ENCODE data around the gene PSAPL1. TPM values are rescaled to one million over a fixed set of nuclear protein-coding genes. Genes with fewer than 3 reads are reported as not detected.

The PSAPL1 gene
- total RNA-seq, 6 experiments from 2014 or later: not detected

DNA sequence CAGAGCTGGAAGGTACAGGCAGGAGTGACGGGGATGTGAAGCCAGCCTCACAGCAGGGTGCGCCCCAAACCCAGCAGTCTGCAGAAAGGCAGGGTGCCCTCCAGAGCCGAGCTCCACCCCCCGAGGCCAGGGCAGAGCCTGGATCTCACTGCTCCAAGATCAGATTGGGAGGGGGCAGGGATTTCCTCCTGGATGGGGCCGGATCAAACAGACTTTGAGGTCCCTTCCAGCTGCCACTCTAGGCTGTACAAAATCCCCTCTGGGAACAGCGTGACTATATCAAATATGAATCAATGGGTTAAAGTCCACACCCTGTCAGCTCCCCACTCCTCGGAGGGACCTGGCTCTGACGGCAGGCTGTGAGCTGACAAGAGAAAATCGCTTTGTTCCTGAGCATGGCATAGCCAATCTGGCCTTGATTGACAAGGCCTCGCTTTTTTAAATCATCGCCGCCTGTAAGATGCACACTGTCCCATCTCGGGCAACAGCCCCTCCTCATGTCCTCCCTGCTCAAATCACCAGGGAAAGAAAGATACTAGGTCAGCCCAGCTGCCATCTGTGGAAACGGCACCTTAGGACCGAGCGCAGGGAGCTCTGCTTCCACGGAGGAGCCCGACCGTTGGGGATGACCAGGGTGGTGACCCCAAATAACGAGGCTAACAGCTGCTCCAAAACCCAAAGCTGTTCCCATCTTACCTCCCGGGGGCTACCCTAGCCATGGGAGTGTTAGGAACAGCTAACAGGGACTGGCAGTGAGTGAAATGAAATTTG lies 39.9 kb downstream of the PSAPL1 start:
- Histone ChIP-seq H3K9me3 (no peaks in the 10 kb centered on the region), H3K27ac (no peak overlapping the region), H3K36me3 (no peaks in the 10 kb centered on the region), H3K4me3 (no peak overlapping the region), H3K27me3 (no peaks in the 10 kb centered on the region), H3K4me1 (no peaks in the 10 kb centered on the region)
- WGBS (ENCODE audit: insufficient coverage, low coverage, low lambda C conversion rate, missing lambda C conversion rate): 34% methylated on average over 4 of the region's 21 CpGs
- no peak for TF ChIP-seq POLR2A (IDR thresholded peaks at IDR 0.05)
- TF ChIP-seq, protein P1, sequence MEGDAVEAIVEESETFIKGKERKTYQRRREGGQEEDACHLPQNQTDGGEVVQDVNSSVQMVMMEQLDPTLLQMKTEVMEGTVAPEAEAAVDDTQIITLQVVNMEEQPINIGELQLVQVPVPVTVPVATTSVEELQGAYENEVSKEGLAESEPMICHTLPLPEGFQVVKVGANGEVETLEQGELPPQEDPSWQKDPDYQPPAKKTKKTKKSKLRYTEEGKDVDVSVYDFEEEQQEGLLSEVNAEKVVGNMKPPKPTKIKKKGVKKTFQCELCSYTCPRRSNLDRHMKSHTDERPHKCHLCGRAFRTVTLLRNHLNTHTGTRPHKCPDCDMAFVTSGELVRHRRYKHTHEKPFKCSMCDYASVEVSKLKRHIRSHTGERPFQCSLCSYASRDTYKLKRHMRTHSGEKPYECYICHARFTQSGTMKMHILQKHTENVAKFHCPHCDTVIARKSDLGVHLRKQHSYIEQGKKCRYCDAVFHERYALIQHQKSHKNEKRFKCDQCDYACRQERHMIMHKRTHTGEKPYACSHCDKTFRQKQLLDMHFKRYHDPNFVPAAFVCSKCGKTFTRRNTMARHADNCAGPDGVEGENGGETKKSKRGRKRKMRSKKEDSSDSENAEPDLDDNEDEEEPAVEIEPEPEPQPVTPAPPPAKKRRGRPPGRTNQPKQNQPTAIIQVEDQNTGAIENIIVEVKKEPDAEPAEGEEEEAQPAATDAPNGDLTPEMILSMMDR (IDR thresholded peaks at IDR 0.05): no peak
- ATAC-seq (peak in 1 of 4 donors; percentile 55), DNase-seq (no peak)
- intact Hi-C loops (cut with DNase I): no loop called here

DNA sequence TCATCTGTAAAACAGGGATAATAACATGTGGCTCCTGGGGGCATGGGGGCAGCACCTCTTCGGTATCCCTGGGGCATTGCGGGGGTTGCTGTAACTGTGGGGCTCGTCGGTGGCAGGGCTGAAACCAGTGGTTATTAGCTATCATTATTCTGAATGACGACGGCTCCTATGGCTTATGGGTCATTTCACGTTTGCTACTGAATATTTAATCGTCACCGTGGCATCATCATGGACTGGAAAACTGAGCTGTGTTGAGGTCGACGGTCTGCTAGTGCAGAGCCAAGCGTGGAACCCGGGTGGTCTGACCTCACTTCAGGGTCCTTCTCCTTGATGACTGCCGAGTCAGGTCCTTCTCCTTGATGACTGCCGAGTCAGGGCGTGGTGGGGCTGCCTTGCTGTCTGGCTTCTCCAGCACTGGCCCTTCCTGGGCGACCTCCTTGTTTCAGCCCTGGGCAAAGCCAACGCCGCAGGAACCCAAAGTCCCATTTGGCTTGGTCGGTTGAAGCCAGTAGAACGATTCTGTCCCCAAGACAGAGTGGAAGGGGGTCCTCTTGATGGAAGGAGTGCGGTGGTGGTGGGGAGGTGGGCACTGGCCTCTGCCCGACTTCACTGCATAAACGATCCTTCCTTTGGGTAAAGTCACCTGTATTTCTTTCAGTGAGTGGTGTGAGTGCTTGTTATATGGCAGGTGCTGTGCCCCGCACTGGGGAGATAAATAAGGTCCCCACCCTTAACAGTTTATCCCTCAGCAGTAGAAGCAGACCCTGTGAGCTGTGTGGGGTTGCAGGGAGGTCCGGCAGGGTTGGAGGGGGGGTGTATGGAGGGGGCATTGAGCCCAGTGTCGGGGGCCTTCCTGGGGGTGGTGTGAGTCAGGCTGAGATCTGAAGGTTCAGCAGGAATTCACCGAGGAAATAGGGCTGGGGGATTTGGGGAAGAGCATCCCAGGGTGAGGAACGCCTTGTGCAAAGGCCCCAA lies 40.8 kb downstream of the PSAPL1 start:
- DNase-seq (no peak), ATAC-seq (no peak)
- intact Hi-C loops (cut with DNase I): no loop called here
- 76% methylated on average over 14 of the region's 29 CpGs for WGBS (ENCODE audit: insufficient coverage, low coverage, low lambda C conversion rate, missing lambda C conversion rate)
- TF ChIP-seq POLR2A (IDR thresholded peaks at IDR 0.05): no peak
- TF ChIP-seq, protein P1 (IDR thresholded peaks at IDR 0.05): no peak
- H3K9me3 ChIP-seq: no peaks in the 10 kb centered on the region
- no peaks in the 10 kb centered on the region for H3K4me1 ChIP-seq
- H3K4me3 ChIP-seq: no peak overlapping the region
- no peaks in the 10 kb centered on the region for H3K36me3 ChIP-seq
- no peak overlapping the region for H3K27ac ChIP-seq
- H3K27me3 ChIP-seq: no peaks in the 10 kb centered on the region

DNA sequence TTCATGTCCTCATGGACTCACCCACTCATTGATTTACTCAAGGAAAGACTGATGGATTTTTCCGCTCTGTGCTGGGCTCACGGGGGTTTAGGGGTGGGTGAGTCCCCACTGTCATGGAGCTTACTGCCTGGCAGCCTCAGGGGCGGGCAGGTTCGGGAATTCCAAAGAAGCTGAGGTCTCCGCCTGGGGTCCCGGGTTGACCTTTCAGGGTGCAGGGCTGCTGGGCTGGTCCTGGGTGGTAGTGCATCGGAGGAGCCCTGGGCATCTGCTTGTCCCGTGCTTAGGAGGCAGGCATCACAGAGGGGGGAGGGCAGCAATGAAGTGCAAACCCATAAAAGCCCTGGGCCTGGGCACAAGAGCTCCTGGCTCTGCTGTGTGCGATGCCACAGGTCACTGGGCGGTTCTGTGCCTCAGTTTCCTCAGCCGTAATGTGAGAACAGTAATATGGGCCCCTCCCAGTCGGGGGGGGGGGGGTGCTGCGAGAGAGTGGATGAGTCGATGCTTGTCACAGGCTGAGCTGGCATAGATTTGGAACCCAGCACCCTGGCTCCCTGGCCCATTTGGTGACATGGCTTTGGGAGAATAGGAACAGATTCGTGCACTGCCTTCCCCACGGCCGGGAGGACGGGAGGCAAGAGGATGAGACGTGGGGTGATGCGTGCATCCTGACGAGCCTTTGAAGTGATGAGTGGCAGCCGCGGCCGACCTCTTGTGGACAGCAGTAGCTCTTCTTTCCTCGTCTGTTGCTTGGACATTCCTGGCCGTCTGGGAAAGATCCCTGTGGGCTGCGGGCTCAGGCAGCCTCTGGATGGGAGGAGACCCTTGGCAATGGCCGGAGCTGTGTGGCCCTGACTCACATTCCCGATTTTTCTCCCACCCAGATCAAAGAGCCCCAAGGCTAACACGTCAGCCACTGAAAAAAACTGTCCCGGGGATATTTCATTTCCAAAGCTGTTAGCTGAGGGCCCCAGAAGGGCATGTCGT lies 42.0 kb downstream of the PSAPL1 start:
- intact Hi-C loops (cut with DNase I): no loop called here
- DNase-seq (peak in 1 of 3 donors; percentile 42), ATAC-seq (no peak)
- H3K4me1 ChIP-seq: no peaks in the 10 kb centered on the region
- H3K36me3 ChIP-seq: no peaks in the 10 kb centered on the region
- no peaks in the 10 kb centered on the region for H3K9me3 ChIP-seq
- H3K4me3 ChIP-seq: no peak overlapping the region
- no peaks in the 10 kb centered on the region for H3K27me3 ChIP-seq
- no peak overlapping the region for H3K27ac ChIP-seq
- TF ChIP-seq, protein P1 (IDR thresholded peaks at IDR 0.05): no peak
- TF ChIP-seq POLR2A (IDR thresholded peaks at IDR 0.05): no peak
- WGBS (ENCODE audit: insufficient coverage, low coverage, low lambda C conversion rate, missing lambda C conversion rate): 63% methylated on average over 12 of the region's 32 CpGs
